ENCODE data around the gene CNGB1. TPM values are rescaled to one million over a fixed set of nuclear protein-coding genes. Genes with fewer than 3 reads are reported as not detected.
"Not testable (repeated sequence)": the region's sequence is repeated elsewhere in the genome, so short reads cannot be mapped to it uniquely, and the experiment has no call there.

CNGB1 gene
- total RNA-seq, 4 donors from 2014 or later = not detected

DNA sequence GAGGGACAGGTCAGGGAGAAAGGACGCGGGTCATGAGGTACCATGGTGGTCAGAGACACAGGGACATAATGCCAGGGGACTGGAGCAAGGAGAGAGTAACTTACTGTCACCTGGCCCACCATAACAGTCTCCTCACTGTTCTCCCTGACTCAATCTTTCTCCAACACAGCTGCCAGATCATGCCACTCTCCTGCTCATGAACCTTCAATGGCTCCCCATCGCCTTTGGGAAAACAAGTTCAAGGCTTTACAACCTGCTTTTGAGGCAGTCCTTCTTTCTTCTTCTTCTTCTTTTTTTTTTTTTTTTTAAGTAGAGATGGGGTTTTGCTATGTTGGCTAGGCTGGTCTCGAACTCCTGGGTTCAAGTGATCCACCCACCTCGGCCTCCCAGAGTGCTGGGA, 22.9 kb downstream of the CNGB1 start:
- intact Hi-C loops (cut with DNase I; ENCODE audit: low total_unique reads) = no loop called here
- 89 to 92% methylated on average over 5 of the region's 5 CpGs for WGBS, 2 donors
- H3K4me3 ChIP-seq (ENCODE audit: low read depth, poor library complexity, severe bottlenecking) = no peak overlapping the region
- TF ChIP-seq, protein P1, sequence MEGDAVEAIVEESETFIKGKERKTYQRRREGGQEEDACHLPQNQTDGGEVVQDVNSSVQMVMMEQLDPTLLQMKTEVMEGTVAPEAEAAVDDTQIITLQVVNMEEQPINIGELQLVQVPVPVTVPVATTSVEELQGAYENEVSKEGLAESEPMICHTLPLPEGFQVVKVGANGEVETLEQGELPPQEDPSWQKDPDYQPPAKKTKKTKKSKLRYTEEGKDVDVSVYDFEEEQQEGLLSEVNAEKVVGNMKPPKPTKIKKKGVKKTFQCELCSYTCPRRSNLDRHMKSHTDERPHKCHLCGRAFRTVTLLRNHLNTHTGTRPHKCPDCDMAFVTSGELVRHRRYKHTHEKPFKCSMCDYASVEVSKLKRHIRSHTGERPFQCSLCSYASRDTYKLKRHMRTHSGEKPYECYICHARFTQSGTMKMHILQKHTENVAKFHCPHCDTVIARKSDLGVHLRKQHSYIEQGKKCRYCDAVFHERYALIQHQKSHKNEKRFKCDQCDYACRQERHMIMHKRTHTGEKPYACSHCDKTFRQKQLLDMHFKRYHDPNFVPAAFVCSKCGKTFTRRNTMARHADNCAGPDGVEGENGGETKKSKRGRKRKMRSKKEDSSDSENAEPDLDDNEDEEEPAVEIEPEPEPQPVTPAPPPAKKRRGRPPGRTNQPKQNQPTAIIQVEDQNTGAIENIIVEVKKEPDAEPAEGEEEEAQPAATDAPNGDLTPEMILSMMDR (IDR thresholded peaks at IDR 0.05) = no peak
- no peak for TF ChIP-seq POLR2A (IDR thresholded peaks at IDR 0.05)
- no peak for DNase-seq (ENCODE audit: low spot score in 2 of 2)

- 85 to 100% methylated on average over 2 of the region's 2 CpGs for WGBS, 2 donors
- no peak overlapping the region for H3K4me3 ChIP-seq (ENCODE audit: low read depth, poor library complexity, severe bottlenecking)
- TF ChIP-seq, protein P1 (IDR thresholded peaks at IDR 0.05) = no peak
- intact Hi-C loops (cut with DNase I; ENCODE audit: low total_unique reads) = no loop called here
- no peak for DNase-seq (ENCODE audit: low spot score in 2 of 2)
Observed at GRCh38 chr16:57947261-57947660, 23.7 kb downstream of the CNGB1 start.

DNA sequence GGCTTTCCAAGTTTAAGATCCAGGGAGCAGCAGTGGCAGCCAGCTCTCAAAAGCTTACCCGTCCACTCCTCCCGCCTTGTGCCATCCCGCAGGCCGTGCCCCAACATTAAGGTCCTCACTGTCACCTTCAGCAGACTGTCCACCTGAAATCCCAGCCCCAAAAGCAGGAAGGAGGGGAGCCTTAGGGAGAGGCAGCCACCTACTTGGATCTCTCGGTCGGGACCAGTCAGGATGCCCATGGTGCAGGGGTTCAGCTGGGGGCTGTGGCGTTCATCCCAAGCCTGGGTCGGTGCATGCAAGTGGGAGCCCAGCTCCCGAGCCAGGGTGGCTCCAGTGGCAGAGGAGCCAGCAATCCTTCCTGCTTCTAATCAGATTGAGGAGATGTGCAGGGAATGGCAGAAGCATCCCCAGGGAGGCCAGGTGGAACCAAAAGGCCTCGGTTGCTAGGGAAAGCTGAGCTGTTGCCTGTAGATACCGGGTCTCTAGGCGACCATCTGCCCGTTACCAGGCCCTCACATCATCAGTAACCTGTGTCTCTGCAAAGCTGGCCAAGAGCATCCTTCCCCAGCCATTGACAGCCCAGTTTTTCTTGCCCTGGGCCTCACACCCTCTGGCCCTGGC, 24.6 kb downstream of the CNGB1 start:
- TF ChIP-seq POLR2A (IDR thresholded peaks at IDR 0.05) = no peak
- TF ChIP-seq, protein P1 (IDR thresholded peaks at IDR 0.05) = no peak
- H3K4me3 ChIP-seq (ENCODE audit: low read depth, poor library complexity, severe bottlenecking) = no peak overlapping the region
- intact Hi-C loops (cut with DNase I; ENCODE audit: low total_unique reads) = no loop called here
- WGBS, 2 donors = 80 to 85% methylated on average over 11 to 13 of the region's 13 CpGs
- no peak for DNase-seq (ENCODE audit: low spot score in 2 of 2)

DNA sequence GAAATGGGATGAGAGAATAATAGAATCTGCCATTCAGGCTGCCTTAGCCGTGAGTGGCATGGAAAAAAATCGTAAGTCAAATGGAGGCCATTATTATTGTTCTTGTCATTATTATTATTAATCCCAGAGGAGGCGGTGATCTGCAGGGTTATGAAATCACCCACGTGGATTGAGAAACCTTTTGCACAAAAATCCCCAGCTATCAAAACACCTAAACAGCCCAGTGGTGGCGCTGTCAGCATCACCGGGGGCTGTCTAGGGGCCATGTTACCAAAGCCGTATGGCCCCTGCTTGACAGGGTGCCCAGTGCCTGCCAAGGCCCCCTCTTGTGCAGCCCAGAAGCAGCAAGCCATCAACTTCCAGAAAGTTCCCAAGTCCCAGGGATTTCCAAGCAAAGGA, 25.2 kb downstream of the CNGB1 start:
- no peak for DNase-seq (ENCODE audit: low spot score in 2 of 2)
- intact Hi-C loops (cut with DNase I; ENCODE audit: low total_unique reads) = no loop called here
- TF ChIP-seq POLR2A (IDR thresholded peaks at IDR 0.05) = no peak
- TF ChIP-seq, protein P1 (IDR thresholded peaks at IDR 0.05) = no peak
- no peak overlapping the region for H3K4me3 ChIP-seq (ENCODE audit: low read depth, poor library complexity, severe bottlenecking)
- 59 to 61% methylated on average over 7 of the region's 7 CpGs for WGBS, 2 donors

- intact Hi-C loops (cut with DNase I; ENCODE audit: low total_unique reads) = no loop called here
- TF ChIP-seq POLR2A (IDR thresholded peaks at IDR 0.05) = no peak
- TF ChIP-seq, protein P1 (IDR thresholded peaks at IDR 0.05) = no peak
- no peak overlapping the region for H3K4me3 ChIP-seq (ENCODE audit: low read depth, poor library complexity, severe bottlenecking)
- no peak for DNase-seq (ENCODE audit: low spot score in 2 of 2)
- WGBS, 2 donors = 83 to 88% methylated on average over 9 of the region's 9 CpGs
Observed at GRCh38 chr16:57944970-57945739, 25.8 kb downstream of the CNGB1 start.

DNA sequence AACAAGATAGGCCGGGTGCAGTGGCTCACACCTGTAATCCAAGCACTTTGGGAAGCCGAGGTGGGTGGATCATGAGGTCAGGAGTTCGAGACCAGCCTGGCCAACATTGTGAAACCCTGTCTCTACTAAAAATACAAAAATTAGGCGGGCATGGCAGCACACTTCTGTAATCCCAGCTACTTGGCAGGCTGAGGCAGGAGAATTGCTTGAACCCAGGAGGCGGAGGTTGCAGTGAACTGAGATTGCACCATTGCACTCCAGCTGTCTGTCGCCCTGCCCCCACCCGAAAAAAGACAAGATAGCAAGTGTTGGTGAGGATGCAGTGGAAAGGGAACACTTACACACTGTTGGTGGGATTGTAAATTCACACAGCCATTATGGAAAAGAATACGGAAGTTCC, 27.5 kb downstream of the CNGB1 start:
- H3K4me3 ChIP-seq (ENCODE audit: low read depth, poor library complexity, severe bottlenecking); DNase-seq (ENCODE audit: low spot score in 2 of 2); intact Hi-C loops (cut with DNase I; ENCODE audit: low total_unique reads): not testable (repeated sequence)
- WGBS, 2 donors = 72 to 73% methylated on average over 8 of the region's 8 CpGs

- H3K4me3 ChIP-seq (ENCODE audit: low read depth, poor library complexity, severe bottlenecking); intact Hi-C loops (cut with DNase I; ENCODE audit: low total_unique reads); DNase-seq (ENCODE audit: low spot score in 2 of 2): not testable (repeated sequence)
- 82 to 86% methylated on average over 2 of the region's 2 CpGs for WGBS, 2 donors
Observed at GRCh38 chr16:57941901-57942300, 29.0 kb downstream of the CNGB1 start.
